ENCODE measurements around the gene DNMBP.
"Not testable (repeated sequence)": the region's sequence is repeated elsewhere in the genome, so short reads cannot be mapped to it uniquely, and the experiment has no call there.

DNMBP gene

DNA sequence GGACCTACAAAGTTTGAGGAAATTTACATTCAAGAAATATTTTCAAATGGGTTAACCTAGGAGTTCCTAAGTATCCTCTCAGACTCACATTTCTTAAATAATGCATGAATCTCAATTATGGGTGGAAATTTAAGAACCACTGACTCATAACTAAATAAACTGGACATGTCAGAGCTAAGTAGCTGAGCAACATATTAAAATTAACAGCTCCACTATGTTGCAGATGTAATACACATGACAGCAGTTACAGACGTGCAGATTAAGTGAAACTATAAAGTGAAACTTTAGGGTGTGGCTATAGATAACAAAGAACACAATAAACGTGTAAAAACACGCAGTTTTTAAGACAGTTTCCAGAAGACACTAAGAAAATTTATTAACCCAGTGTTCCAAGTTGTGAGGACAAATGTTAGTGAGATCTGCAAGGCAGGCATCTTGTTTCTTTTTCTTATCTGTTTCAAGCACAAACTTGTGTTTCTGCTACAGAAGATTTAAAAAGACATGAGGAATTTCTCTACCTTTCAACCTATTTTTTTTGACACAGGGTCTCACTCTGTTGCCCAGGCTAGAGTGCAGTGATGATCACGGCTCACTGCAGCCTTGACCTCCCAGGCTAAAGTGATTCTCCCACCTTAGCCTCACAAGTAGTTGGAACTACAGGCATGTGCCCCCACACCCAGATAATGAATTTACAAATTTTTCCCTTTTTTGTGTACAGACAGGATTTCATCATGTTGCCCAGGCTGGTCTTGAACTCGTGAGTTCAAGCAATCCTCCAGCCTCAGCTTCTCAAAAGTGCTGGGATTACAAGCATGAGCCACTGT lies 25.3 kb downstream of the DNMBP start:
- DNase-seq: no peak

DNA sequence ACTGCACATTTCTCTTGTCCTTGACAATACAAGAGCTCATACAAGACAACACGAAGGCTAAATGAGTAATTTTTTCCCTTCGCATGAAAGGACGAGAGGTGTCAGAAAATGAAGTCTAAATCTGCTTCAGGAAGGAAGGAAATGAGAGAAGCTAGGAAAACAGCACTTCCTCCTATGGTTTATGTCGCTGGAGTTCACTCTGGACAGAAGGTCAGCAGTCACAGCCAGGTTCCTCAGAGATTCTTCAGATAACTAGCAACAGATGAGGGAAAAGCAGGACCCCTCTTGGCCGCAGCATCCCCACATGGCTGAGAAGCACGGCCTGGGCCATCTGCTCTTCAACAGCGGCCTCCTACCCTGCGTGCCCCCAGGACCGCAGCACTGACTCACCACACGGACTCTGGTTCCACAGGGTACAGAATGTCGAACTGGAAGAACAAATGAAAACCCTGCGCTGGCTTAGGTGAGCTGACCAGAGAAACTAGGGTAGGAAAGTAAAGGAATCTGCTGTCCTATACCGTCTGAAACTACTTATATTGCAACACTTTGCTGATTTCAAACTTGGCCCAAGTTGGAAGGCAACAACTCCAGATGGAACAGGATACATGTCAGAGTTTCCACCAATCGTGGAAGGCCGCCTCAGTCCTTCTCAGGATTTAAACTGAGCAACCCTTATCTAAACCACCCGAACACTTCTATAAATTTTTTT lies 26.3 kb downstream of the DNMBP start:
- no peak for DNase-seq

DNA sequence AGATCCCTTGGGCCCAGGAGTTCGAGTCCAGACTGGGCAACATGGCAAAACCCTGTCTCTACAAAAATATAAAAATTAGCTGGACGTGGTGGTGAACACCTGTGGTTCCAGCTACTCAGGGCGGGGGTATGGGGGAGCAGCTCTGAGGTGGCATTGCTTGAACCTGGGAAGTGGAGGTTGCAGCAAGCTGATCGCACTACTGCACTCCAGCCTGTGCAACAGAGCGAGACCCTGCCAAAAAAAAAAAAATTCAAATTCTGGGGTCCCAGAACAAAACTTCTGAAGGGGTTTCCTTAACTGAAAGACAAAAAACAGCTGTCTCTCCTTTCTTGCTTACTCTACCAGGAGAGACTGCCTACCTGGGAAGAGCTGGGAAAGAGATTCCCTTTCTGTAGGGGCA lies 27.0 kb downstream of the DNMBP start:
- DNase-seq: no peak

- no peak for DNase-seq
Measured at GRCh38 chr10:99981581-99982199, 28.1 kb downstream of the DNMBP start.

- no peak for DNase-seq
Measured at GRCh38 chr10:99979066-99979685, 30.6 kb downstream of the DNMBP start.

DNA sequence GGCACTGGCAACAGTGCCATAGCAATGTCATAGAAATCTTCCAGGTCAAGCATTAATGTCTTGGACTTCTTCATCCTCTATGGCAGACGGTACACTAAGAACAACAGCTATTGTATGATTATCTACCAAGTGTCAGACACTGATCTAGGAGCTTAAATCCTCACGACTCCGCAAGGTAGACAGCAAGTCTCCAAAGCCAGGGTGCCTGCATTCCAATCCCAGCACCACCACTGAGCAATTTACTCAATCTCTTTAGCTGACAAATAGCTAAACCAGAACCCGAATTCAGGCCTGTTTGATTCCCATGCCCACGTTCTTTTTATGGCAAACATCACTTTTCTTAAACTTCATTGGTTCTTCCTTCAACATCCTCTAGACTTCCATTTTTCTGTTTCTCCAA lies 31.8 kb downstream of the DNMBP start:
- DNase-seq: no peak

DNA sequence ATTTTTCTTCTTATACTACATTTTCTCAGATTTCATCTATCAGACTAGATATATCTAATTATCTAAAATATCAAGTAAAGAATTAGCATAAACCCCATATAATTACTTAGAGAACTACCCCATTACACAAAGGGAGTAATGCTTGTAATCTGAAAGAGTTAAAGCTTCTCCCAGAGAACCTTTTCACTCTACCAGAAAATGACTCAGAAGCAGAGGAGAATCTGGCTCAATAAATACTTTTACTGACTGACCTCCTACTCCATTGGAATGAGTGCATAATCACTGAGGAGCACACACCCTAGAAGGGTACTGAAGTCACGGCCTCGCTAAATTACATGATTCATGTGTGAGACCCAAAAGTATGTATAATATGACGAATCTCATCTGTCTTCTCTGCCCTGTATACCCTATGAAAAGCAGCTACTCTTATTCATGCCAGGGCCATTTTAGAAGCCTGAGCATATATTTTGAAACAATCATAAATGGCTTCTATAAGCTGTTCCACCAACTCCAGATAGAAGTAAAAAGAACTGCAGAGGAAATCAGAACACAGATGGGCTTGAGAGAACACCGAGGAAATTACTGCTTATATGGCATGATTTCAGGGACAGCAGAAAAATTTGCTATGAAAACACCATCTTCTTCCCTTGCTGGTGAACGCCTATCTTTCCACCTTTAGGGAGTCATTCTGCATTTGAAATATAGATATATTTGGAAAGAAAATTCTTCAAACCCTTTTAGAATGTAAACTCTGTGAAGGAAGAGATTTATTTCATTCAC lies 32.7 kb downstream of the DNMBP start:
- DNase-seq: no peak

DNA sequence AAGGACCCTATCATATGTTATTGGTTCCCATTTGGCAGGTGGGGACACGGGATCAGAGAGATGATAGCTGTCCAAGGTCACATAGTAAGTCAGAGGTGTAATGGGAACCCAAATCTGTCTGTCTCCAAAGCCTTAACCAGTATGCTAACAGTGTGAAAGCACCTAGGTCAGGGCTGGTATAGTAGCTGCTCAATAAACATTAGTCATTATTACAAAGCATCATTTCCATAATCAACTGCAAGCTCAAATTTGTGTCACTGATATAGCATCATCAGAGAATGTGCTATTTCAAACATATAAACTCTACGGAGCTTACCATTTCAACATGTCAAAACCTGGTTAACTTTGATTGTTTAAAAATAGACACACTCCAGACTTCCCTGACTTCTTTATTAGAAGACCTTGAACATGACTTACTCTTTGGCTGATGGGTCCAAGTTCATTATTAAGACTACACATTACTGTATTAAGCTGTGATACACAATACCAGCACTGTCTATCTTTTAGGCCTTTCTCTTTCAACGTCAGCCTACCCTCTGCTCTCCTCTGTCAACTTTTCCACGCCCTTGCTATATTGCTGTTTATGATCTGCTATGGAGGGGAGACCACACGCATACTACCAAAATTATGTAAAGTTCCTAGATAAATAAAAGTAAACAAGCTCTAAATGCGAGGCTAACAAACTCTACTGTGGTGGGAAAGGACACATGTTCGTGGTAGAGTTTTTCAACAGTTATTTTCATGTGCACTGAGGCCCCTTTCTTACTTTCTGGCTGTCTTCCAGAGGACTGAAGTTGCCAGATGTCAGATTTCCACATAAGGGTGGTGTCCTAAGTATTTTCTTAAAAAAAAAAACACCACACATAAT lies 33.6 kb downstream of the DNMBP start:
- no peak for DNase-seq

DNA sequence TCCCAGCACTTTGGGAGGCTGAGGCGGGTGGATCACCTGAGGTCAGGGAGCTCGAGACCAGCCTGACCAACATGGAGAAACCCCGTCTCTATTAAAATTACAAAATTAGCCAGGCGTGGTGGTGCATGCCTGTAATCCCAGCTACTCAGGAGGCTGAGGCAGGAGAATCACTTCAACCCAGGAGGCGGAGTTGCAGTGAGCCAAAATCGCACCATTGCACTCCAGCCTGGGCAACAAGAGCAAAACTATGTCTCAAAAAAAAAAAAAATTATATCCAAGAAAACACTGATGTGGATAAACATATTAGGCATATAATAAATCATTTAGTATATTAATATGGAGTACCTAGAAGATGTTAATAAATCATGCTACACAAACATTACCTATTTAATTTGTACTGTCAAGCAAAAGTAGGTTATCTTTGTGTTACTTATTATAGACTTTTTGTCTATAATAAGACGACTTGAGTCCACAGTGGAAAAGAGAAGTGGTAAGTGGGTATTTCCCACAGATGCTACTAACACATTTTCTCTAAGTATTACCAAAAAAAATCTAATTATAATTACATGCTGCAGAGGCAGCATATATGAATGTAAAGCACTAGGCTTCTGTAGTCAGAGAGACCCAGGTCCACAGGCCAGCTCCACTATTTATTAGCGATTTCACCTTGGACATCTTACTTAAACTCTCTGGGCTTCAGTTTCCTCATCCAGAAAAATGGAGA lies 34.5 kb downstream of the DNMBP start:
- no peak for DNase-seq

DNA sequence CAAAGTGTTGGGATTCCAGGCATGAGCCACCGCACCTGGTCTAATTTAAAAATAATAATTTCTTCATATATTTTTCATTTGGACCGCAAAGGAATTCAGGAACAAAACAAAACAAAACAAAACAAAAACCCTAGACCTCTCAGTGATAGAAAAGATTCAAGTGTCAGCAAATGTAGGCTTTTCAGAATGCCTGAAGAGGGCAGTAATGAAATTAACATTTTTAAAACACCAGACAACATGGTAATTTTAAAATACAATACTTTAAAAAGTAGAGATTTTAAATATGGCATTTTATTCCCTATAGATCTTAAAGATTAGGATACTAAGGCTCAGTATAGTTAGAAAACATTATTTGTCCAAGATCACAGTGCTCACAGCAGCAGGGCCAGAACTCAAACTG lies 36.6 kb downstream of the DNMBP start:
- DNase-seq: no peak

GRCh38 chr10:99967961-99968360 lies 41.8 kb downstream of the DNMBP start:
- no peak for DNase-seq

DNA sequence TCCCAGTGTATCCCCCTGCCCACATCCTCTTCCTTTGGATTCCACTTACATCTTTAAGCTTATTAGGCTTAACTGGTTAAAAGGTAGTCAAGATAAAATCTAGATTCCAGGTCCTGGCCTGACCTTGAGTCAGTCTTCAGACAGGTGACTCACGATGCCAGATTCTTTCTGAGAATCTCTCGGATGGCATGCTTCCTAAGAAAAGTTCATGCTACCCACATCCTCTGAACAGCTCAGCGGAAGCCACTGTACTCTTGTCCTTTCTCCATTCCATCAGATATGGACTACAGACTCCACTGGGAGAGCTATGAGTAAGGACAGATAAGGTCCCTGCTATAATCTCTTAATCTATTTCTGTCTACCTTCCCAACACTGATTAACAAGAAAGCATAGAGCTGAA lies 43.4 kb downstream of the DNMBP start:
- DNase-seq: peak; percentile 56

DNA sequence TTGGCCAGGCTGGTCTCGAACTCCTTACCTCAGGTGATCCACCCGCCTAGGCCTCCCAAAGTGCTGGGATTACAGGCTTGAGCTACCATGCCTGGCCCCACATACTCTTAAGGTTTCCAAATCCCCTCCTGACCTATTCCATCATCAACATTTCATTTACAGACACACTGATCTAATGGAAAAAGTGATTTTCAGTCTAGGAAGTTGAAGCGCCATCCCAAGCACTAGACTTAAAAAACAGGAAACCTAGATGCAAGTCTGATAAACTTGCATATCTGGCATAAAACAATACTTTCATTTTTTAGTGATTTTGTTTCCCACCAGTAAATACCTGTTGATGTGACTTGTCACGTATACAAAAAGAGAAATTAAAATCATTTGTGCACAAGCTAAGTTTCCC lies 44.0 kb downstream of the DNMBP start:
- no peak for DNase-seq

- no peak for DNase-seq
Measured at GRCh38 chr10:99964791-99965190, 45.0 kb downstream of the DNMBP start.

- not testable (repeated sequence) for DNase-seq
Measured at GRCh38 chr10:99963467-99964165, 46.1 kb downstream of the DNMBP start.

- DNase-seq: no peak
Measured at GRCh38 chr10:99958806-99959205, 50.9 kb downstream of the DNMBP start.

DNA sequence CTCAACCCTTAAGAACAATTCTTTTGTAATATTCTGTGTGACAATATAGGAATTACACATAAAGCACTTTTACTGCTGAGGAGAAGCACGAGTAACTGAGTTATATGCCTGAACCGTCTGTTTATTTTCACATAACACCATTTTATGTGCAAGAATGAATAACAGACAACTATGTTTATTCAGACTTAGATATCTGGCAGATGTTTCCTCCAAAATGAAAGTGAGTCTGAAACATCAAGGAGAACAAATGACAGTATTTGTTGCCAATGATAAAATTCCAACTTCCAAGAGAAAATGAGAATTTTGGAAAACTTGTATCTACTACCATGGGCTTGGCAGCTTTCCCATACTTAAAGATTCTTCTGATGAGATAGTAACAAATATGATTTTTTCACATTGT lies 51.4 kb downstream of the DNMBP start:
- DNase-seq: no peak

GRCh38 chr10:99953510-99953909 lies 56.2 kb downstream of the DNMBP start:
- not testable (repeated sequence) for DNase-seq

GRCh38 chr10:99952799-99953198 lies 56.9 kb downstream of the DNMBP start:
- DNase-seq: no peak

GRCh38 chr10:99946051-99946450 lies 63.7 kb downstream of the DNMBP start:
- DNase-seq: not testable (repeated sequence)

All from 8988T (cell line).